ENCODE results near the gene DGKE. TPM values are rescaled to one million over a fixed set of nuclear protein-coding genes. Genes with fewer than 3 reads are reported as not detected.

DGKE gene
- total RNA-seq, 1 donor, result 8.9 TPM

- no peak for DNase-seq (ENCODE audit: low read depth in 2 of 3, low spot score in 2 of 3)
Observed at GRCh38 chr17:56886288-56886731, 52.4 kb downstream of the DGKE start.

- no peak for DNase-seq (ENCODE audit: low read depth in 2 of 3, low spot score in 2 of 3)
Observed at GRCh38 chr17:56887105-56887504, 53.2 kb downstream of the DGKE start.

- no peak for DNase-seq (ENCODE audit: low read depth in 2 of 3, low spot score in 2 of 3)
Observed at GRCh38 chr17:56887552-56888467, 53.9 kb downstream of the DGKE start.

- no peak for DNase-seq (ENCODE audit: low read depth in 2 of 3, low spot score in 2 of 3)
Observed at GRCh38 chr17:56890390-56890789, 56.4 kb downstream of the DGKE start.

- DNase-seq (ENCODE audit: low read depth in 2 of 3, low spot score in 2 of 3), result no peak
Observed at GRCh38 chr17:56890906-56891674, 57.1 kb downstream of the DGKE start.

- peak in 2 of 3 donors; percentile 31 to 55 for DNase-seq (ENCODE audit: low read depth in 2 of 3, low spot score in 2 of 3)
Observed at GRCh38 chr17:56891751-56892150, 57.8 kb downstream of the DGKE start.

- DNase-seq (ENCODE audit: low read depth in 2 of 3, low spot score in 2 of 3), result no peak
Observed at GRCh38 chr17:56892333-56892732, 58.4 kb downstream of the DGKE start.

GRCh38 chr17:56893503-56893902 lies 59.6 kb downstream of the DGKE start:
- DNase-seq (ENCODE audit: low read depth in 2 of 3, low spot score in 2 of 3), result no peak

- DNase-seq (ENCODE audit: low read depth in 2 of 3, low spot score in 2 of 3), result no peak
Observed at GRCh38 chr17:56894859-56895455, 61.0 kb downstream of the DGKE start.

- DNase-seq (ENCODE audit: low read depth in 2 of 3, low spot score in 2 of 3), result no peak
Observed at GRCh38 chr17:56896217-56896967, 62.4 kb downstream of the DGKE start.

- no peak for DNase-seq (ENCODE audit: low read depth in 2 of 3, low spot score in 2 of 3)
Observed at GRCh38 chr17:56896968-56897359, 63.0 kb downstream of the DGKE start.

GRCh38 chr17:56897646-56898424 lies 63.9 kb downstream of the DGKE start:
- DNase-seq (ENCODE audit: low read depth in 2 of 3, low spot score in 2 of 3), result no peak

- no peak for DNase-seq (ENCODE audit: low read depth in 2 of 3, low spot score in 2 of 3)
Observed at GRCh38 chr17:56898874-56899273, 64.9 kb downstream of the DGKE start.

- no peak for DNase-seq (ENCODE audit: low read depth in 2 of 3, low spot score in 2 of 3)
Observed at GRCh38 chr17:56899403-56899802, 65.5 kb downstream of the DGKE start.

GRCh38 chr17:56902348-56902747 lies 68.4 kb downstream of the DGKE start:
- DNase-seq (ENCODE audit: low read depth in 2 of 3, low spot score in 2 of 3), result no peak

- DNase-seq (ENCODE audit: low read depth in 2 of 3, low spot score in 2 of 3), result no peak
Observed at GRCh38 chr17:56903560-56903959, 69.6 kb downstream of the DGKE start.

GRCh38 chr17:56908001-56908542 lies 74.1 kb downstream of the DGKE start:
- DNase-seq (ENCODE audit: low read depth in 2 of 3, low spot score in 2 of 3), result peak in 2 of 3 donors; percentile 55 to 58

- DNase-seq (ENCODE audit: low read depth in 2 of 3, low spot score in 2 of 3), result no peak
Observed at GRCh38 chr17:56909742-56910508, 76.0 kb downstream of the DGKE start.
